Mucosa of descending colon (tissue), 3 donors: Measurements from ENCODE around the gene WDR1. TPM values are rescaled to one million over a fixed set of nuclear protein-coding genes. Genes with fewer than 3 reads are reported as not detected.

Source experiments
- ATAC-seq: fragments of 200-7000 bp; cut with Tn5 transposase; one replicate; pipeline ENCODE4 v1.9.1; 2020; ENCODE audit warnings: mild to moderate bottlenecking, moderate library complexity
- DNase-seq, 3 donors: peaks; one replicate each; pipeline ENCODE4 v3.0.0-alpha.2; 2020
- H3K36me3 ChIP-seq: fragments of 200-600 bp; one replicate; pipeline ENCODE4 v1.8.0; 2021; ENCODE audit warnings: low read depth, mild to moderate bottlenecking
- H3K4me1 ChIP-seq: fragments of 200-600 bp; one replicate; pipeline ENCODE4 v1.8.0; 2021; ENCODE audit warnings: low read depth, mild to moderate bottlenecking
- H3K4me3 ChIP-seq: fragments of 200-600 bp; one replicate; pipeline ENCODE4 v1.8.0; 2021; ENCODE audit warnings: mild to moderate bottlenecking
- H3K9me3 ChIP-seq: fragments of 200-600 bp; one replicate; pipeline ENCODE4 v1.8.0; 2021; ENCODE audit warnings: mild to moderate bottlenecking
- intact Hi-C, 2 donors: fragments of 100-400 bp; cut with DNase I in 1 of 2; cut with micrococcal nuclease in 1 of 2; formaldehyde crosslinking; loops; one replicate each; pipeline versions ENCODE4 v1.11.0 to v1.11.1; 2022; cut with DNase I, micrococcal nuclease
- total RNA-seq, 3 donors: library from RNA; stranded (reverse); fragmentation: NEBNext Ultra II Directional in 2 of 3; extraction: Animal tissue kit (Norgen Biotek cat#: 25700) in 2 of 3; gene quantifications; one replicate each; pipeline versions ENCODE4 v1.2.1 to v1.2.4, GENCODE V29; 2021 to 2023
- TF ChIP-seq, protein P1 (sequence below): fragments of 200-600 bp; IDR thresholded peaks from one replicate; pipeline ENCODE4 v1.8.0; 2022; ENCODE audit warnings: antibody characterized with exemption, mild to moderate bottlenecking
- donor health status: DM: no; HTN: no; CAD: no; lungs with moderate emphysema.
- donor health status: DM: no; HTN: no; CAD: no.
- donor health status: DM: no; HTN: yes; CAD: no.

The WDR1 gene
- total RNA-seq, 3 donors from 2014 or later: 366 to 467 (median 380) TPM

DNA sequence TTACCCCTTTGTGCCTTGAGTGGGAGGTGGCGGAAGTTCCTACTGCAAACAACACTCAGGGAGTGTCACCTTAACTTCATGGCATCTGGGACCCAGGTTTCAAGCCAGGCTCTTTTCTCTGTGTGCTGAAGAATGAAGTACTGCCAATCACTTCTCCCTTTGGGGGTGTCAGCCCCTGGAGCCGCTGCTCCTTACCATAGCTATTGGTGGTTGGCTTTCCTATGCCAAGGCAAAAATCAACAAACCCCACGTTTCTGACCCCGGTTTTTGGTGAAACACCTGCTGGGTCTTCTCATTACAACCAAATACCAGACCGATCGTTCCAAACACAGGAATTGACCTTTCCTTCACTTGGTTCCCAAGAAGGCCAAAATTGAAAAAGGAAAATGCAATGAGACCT is 75.6 kb downstream of the WDR1 start:
- Histone ChIP-seq H3K4me3 (no peak overlapping the region), H3K36me3 (no peaks in the 10 kb centered on the region), H3K9me3 (no peaks in the 10 kb centered on the region), H3K4me1 (no peaks in the 10 kb centered on the region)
- ATAC-seq: no peak
- intact Hi-C loops: no loop called here
- TF ChIP-seq, protein P1, sequence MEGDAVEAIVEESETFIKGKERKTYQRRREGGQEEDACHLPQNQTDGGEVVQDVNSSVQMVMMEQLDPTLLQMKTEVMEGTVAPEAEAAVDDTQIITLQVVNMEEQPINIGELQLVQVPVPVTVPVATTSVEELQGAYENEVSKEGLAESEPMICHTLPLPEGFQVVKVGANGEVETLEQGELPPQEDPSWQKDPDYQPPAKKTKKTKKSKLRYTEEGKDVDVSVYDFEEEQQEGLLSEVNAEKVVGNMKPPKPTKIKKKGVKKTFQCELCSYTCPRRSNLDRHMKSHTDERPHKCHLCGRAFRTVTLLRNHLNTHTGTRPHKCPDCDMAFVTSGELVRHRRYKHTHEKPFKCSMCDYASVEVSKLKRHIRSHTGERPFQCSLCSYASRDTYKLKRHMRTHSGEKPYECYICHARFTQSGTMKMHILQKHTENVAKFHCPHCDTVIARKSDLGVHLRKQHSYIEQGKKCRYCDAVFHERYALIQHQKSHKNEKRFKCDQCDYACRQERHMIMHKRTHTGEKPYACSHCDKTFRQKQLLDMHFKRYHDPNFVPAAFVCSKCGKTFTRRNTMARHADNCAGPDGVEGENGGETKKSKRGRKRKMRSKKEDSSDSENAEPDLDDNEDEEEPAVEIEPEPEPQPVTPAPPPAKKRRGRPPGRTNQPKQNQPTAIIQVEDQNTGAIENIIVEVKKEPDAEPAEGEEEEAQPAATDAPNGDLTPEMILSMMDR: no peak
- DNase-seq: no peak

DNA sequence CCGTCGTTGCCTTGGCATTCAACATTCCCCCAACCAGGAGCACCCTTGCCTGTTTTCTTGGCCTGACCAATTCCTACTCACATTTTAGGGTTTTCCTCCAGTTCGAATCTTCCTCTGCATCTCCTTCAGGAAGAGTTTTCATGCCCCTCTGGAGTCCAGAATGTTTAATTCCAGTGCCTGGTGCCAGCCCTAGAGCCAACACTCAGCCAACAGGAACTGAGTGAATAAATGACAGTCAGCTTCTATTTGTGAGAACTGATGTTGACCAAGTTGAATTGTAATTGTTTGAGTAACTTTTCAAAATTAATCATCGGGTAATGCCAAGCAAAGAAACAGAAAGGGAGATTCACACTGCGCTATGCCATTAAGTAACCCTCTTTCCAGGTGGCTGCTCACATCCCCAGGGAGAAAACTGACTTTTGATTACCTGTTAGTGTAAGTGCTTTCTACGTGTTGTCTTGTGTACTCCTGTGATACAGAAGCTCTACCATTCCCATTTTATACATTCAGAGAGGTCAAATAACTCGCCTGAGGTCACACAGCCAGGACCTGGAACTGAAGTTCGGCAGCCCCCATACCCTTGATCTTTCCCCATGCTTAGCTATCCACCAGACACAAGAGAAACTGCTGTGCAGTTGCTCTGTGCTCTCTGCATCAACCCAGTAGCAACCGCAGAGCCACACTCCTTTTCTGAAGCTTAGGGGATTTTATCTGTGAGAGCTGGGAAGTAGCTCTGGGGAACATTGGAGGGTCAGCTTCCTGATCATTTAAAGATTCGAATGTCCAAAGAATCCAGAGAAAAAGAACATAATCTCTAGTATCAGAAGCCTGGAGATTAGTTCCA is 76.3 kb downstream of the WDR1 start:
- Histone ChIP-seq H3K36me3 (no peaks in the 10 kb centered on the region), H3K9me3 (no peaks in the 10 kb centered on the region), H3K4me3 (no peak overlapping the region), H3K4me1 (no peaks in the 10 kb centered on the region)
- ATAC-seq (no peak), DNase-seq (no peak)
- intact Hi-C loops: no loop called here
- TF ChIP-seq, protein P1: no peak

DNA sequence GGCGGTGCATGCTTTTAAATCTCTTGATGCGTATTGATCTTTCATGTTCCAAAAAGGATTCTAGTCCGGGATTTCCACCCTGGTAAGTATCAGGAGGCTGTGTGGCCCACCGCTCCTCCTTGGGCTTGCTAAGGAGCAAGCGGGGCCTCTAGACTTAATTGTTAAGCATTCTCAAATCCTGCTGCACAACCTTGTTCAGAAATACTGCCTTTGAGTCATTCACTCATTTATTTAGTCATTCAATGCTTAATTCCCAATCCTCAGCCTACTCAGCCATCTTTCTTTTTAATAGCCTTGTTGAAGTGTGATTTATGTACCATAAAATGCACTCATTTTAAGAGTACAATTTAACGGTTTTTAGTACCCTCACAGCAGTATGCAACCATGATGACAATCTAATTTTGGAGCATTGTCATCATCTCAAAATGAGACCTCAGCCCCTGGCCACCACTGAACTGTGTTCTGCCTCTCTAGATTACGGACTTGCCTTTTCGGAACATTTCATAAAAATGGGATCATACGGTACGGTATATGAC is 79.7 kb downstream of the WDR1 start:
- TF ChIP-seq, protein P1: no peak

GRCh38 chr4:10035130-10035529 is 81.5 kb downstream of the WDR1 start:
- H3K4me3 ChIP-seq: no peak overlapping the region
- H3K36me3 ChIP-seq: no peaks in the 10 kb centered on the region
- no peaks in the 10 kb centered on the region for H3K4me1 ChIP-seq
- TF ChIP-seq, protein P1: no peak
- intact Hi-C loops: no loop called here
- no peak for DNase-seq
- ATAC-seq: no peak
- no peaks in the 10 kb centered on the region for H3K9me3 ChIP-seq

More for the DNA sequence above, 79.7 kb downstream of the WDR1 start:
- no peak for DNase-seq
- H3K4me1 ChIP-seq: no peaks in the 10 kb centered on the region
- no peak for ATAC-seq
- intact Hi-C loops: no loop called here
- no peaks in the 10 kb centered on the region for H3K9me3 ChIP-seq
- no peaks in the 10 kb centered on the region for H3K36me3 ChIP-seq
- no peak overlapping the region for H3K4me3 ChIP-seq

- ATAC-seq (no peak), DNase-seq (no peak)
- no peaks in the 10 kb centered on the region for H3K4me1 ChIP-seq
- H3K9me3 ChIP-seq: no peaks in the 10 kb centered on the region
- no peaks in the 10 kb centered on the region for H3K36me3 ChIP-seq
- no peak overlapping the region for H3K4me3 ChIP-seq
- intact Hi-C loops: no loop called here
- TF ChIP-seq, protein P1: no peak
Measured at GRCh38 chr4:10034612-10035104, 81.9 kb downstream of the WDR1 start.
